Smooth muscle cell (in vitro differentiated cells): ENCODE results near the gene WNK2. TPM values are rescaled to one million over a fixed set of nuclear protein-coding genes. Genes with fewer than 3 reads are reported as not detected.

Source experiments
- DNase-seq: peaks from one replicate; lab custom pipeline; 2025; ENCODE audit not compliant: unreplicated experiment; lab: John Stamatoyannopoulos, UW
- H2AFZ ChIP-seq: fragments of 200-600 bp; sonication (generic); 2 replicates; pipeline ENCODE4 v1.6.0; 2016; ENCODE audit warnings: antibody characterized with exemption, low read depth, mild to moderate bottlenecking
- H3F3A ChIP-seq: fragments of 200-600 bp; sonication (generic); 2 replicates; pipeline ENCODE4 v1.6.0; 2017; ENCODE audit warnings: antibody characterized with exemption, low read depth
- H3K27ac ChIP-seq: fragments of 200-600 bp; sonication (generic); 2 replicates; pipeline ENCODE4 v1.5.1; 2016; ENCODE audit warnings: low read depth, mild to moderate bottlenecking
- H3K27me3 ChIP-seq: fragments of 200-600 bp; sonication (generic); 2 replicates; pipeline ENCODE4 v1.6.1; 2016; ENCODE audit warnings: low read depth, mild to moderate bottlenecking
- H3K36me3 ChIP-seq: fragments of 200-600 bp; sonication (generic); 2 replicates; pipeline ENCODE4 v1.5.1; 2016; ENCODE audit warnings: low read depth
- H3K4me1 ChIP-seq: fragments of 200-600 bp; sonication (generic); 2 replicates; pipeline ENCODE4 v1.5.1; 2016; ENCODE audit warnings: low read depth
- H3K4me2 ChIP-seq: fragments of 200-600 bp; sonication (generic); 2 replicates; pipeline ENCODE4 v1.6.0; 2016; ENCODE audit warnings: mild to moderate bottlenecking
- H3K4me3 ChIP-seq: fragments of 200-600 bp; sonication (generic); 2 replicates; pipeline ENCODE4 v1.5.1; 2016; ENCODE audit warnings: mild to moderate bottlenecking
- H3K79me2 ChIP-seq: fragments of 200-600 bp; sonication (generic); 2 replicates; pipeline ENCODE4 v1.6.0; 2016; ENCODE audit warnings: low read depth, mild to moderate bottlenecking
- H3K9ac ChIP-seq: fragments of 200-600 bp; sonication (generic); 2 replicates; pipeline ENCODE4 v1.6.0; 2016; ENCODE audit warnings: low read depth
- H3K9me3 ChIP-seq: fragments of 200-600 bp; sonication (generic); replicated peaks from 2 replicates; pipeline ENCODE4 v1.5.1; 2016; ENCODE audit warnings: low read depth
- H4K20me1 ChIP-seq: fragments of 200-600 bp; sonication (generic); 2 replicates; pipeline ENCODE4 v1.6.0; 2016; ENCODE audit warnings: low read depth
- CTCF ChIP-seq: fragments of 200-600 bp; sonication (generic); IDR thresholded peaks from 2 replicates; pipeline ENCODE4 v1.5.1; 2017; ENCODE audit warnings: borderline replicate concordance, mild to moderate bottlenecking, antibody characterized with exemption; ENCODE audit not compliant: insufficient read depth, poor library complexity, severe bottlenecking
- WGBS: methylation state at CpG from one replicate; pipeline ENCODE4 v1.1.7; 2016; ENCODE audit warnings: low lambda C conversion rate; 5-methylcytosine and 5-hydroxymethylcytosine counted together
- polyA plus RNA-seq: library from polyadenylated mRNA; unstranded; fragments of >200 nt; fragmentation: Nextera tagmentation; extraction: Ambion mirVana; gene quantifications from 2 replicates; pipeline ENCODE4 v1.2.1, GENCODE V29; 2016
- total RNA-seq: library from RNA; depleted of rRNA; stranded (reverse); fragments of >200 nt; gene quantifications from 2 replicates; pipeline ENCODE4 v1.2.3, GENCODE V29; 2014

WNK2 gene
- total and polyA plus RNA-seq, 2 experiments from 2014 or later: 0.27 to 0.31 TPM

- Histone ChIP-seq H3K27ac (no peak overlapping the region), H3K9ac (no peak overlapping the region), H3K4me1 (no peaks in the 10 kb centered on the region), H3K4me2 (no peak overlapping the region), H3F3A (no peaks in the 10 kb centered on the region), H3K36me3 (no peaks in the 10 kb centered on the region), H2AFZ (no peak overlapping the region), H4K20me1 (no peaks in the 10 kb centered on the region), H3K79me2 (no peaks in the 10 kb centered on the region), H3K9me3 (no peaks in the 10 kb centered on the region), H3K27me3 (peaks cover 18% of the 10 kb centered on the region), H3K4me3 (no peak overlapping the region)
- no peak for TF ChIP-seq CTCF
- WGBS: 82% methylated on average over 12 of the region's 12 CpGs
- no peak for DNase-seq
These were observed 6.2 kb downstream of the WNK2 start for GRCh38 chr9:93190133-93190525.

- 92% methylated on average over 17 of the region's 17 CpGs for WGBS
- H3K27me3 ChIP-seq: peaks cover 14% of the 10 kb centered on the region
- no peak overlapping the region for H3K4me3 ChIP-seq
- H3K4me2 ChIP-seq: no peak overlapping the region
- H3K9ac ChIP-seq: no peak overlapping the region
- H3K9me3 ChIP-seq: no peaks in the 10 kb centered on the region
- no peaks in the 10 kb centered on the region for H4K20me1 ChIP-seq
- H3K4me1 ChIP-seq: no peaks in the 10 kb centered on the region
- no peak overlapping the region for H2AFZ ChIP-seq
- no peak for DNase-seq
- no peaks in the 10 kb centered on the region for H3K79me2 ChIP-seq
- no peaks in the 10 kb centered on the region for H3F3A ChIP-seq
- TF ChIP-seq CTCF: no peak
- no peak overlapping the region for H3K27ac ChIP-seq
- H3K36me3 ChIP-seq: no peaks in the 10 kb centered on the region
These were observed 6.9 kb downstream of the WNK2 start for GRCh38 chr9:93190656-93191353.

- H3K27ac ChIP-seq: no peak overlapping the region
- 96% methylated on average over 5 of the region's 5 CpGs for WGBS
These were observed 7.4 kb downstream of the WNK2 start for GRCh38 chr9:93191354-93191660.

More at GRCh38 chr9:93191354-93191660, 7.4 kb downstream of the WNK2 start:
- H3K36me3 ChIP-seq: no peaks in the 10 kb centered on the region
- DNase-seq: no peak
- peaks cover 14% of the 10 kb centered on the region for H3K27me3 ChIP-seq
- no peaks in the 10 kb centered on the region for H4K20me1 ChIP-seq
- H3K9me3 ChIP-seq: no peaks in the 10 kb centered on the region
- H3F3A ChIP-seq: no peaks in the 10 kb centered on the region
- H3K9ac ChIP-seq: no peak overlapping the region
- H3K79me2 ChIP-seq: no peaks in the 10 kb centered on the region
- H3K4me2 ChIP-seq: no peak overlapping the region
- no peaks in the 10 kb centered on the region for H3K4me1 ChIP-seq
- H3K4me3 ChIP-seq: no peak overlapping the region
- TF ChIP-seq CTCF: no peak
- no peak overlapping the region for H2AFZ ChIP-seq
